Right kidney (tissue), 1 donor: ENCODE measurements around the gene RFFL.
A peak's percentile ranks its signal among the peaks of the same experiment; 100 is the strongest.
"Not testable (repeated sequence)": the region's sequence is repeated elsewhere in the genome, so short reads cannot be mapped to it uniquely, and the experiment has no call there.

ENCODE experiments used
- DNase-seq: peaks from one replicate; pipeline ENCODE4 v3.0.0-alpha.2; 2016

Gene RFFL

DNA sequence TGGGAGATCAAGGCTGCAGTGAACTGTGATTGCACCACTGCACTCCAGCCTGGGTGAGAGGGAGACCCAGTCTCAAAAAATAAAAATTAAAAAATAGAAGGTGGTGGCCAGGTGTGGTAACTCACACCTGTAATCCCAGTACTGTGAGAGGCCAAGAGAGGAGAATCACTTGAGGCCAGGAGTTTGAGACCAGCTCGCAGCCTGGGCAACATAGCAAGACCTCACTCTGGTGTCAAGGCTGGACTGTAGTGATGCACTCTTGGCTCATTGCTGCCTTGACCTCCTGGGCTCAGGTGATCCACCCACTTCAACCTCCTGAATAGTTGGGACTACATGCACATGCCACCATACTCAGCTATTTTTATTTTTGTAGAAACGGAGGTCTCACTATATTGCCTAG is 13.3 kb downstream of the RFFL start:
- DNase-seq = no peak

DNA sequence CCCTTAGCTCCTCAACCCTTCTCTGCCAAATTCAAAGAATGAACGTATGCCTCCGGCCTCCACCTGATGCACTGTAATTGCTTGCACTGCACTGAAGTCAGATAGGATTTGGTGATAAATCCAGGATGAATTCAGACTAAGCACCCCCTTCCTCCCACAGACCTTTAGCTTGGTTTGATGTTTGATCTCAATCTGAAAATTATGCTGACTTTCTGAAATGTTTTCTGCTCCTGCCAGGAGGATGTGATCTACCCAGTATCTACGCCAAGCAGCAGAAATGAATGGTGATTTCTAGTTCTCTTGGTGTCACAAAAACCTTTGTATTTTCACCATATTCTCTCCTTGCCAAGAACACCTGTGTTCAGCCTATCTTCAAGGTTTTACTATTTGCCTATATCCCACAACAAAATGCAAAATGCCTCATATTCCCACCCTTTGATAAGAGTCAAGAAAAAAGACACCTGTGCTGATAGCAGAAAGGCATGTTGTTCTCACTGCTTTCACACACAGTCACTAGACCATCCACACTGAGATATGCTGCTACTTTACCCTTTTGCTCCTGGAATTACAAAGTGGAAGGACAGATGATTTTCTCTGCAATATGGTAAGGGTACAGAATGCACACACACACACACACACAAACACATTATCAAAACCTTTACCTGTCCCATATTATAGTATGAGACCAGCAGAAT is 14.7 kb downstream of the RFFL start:
- DNase-seq = no peak

DNA sequence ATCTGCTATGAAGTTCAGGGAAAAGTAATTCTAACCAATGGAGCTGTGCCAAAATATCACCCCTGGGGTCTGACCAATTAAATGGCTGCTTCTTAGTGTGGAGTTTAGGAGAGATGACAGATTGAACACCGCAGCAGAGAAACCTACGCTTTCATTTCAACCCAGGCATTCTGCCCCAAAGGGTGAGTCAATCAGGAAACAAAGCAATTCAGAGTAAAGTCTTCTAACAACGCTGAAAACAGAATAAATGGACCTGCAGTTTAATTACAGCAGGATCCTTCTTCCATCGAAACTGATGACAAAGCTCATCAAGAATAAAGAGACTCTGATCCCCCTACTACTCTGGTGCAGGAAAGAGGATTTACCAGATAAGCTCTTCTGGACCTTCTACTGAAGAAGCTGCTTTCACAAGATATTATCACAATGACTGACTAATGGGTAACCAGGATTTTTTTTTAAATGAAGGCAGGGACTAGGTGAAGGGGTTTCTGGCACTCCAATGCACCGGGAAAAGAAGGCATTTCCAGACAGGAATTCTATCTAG is 16.7 kb downstream of the RFFL start:
- no peak for DNase-seq

DNA sequence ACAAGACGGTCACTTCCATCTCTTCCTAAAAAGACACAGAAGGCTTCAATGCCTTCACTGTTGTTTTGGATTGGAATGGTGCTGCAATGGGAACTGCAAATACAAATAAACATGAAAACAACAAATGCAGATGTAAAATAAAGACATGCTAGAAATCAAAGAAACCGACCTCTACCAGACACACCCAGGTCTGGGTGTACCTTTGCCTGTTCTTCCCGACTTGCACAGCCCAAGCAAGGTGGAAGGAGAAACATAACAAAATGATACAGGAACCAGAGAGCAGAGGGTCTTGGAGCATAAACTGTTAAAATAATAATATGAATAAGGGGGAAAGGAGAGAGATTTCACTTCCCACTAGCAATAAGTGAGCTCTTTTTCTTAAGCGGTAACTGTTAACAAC is 17.3 kb downstream of the RFFL start:
- no peak for DNase-seq

DNA sequence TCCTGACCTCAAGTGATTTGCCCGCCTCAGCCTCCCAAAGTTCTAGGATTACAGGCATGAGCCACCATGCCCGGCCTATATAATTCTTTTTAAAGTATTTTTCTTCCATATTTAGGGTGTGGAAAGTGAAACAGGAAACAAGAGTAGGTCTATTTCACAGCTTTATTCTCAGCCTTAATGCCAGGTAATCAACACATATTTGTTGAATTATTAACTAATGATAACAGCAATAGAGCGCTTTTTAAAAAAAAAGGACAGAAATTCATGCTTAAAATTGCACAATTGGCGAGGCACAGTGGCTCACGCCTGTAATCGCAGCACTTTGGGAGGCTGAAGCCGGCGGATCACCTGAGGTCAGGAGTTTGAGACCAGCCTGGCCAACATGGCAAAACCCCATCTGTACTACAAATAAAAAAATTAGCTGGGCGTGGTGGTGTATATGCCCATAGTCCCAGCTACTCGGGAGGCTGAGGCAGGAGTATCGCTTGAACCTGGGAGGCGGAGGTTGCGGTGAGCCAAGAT is 18.0 kb downstream of the RFFL start:
- not testable (repeated sequence) for DNase-seq

DNA sequence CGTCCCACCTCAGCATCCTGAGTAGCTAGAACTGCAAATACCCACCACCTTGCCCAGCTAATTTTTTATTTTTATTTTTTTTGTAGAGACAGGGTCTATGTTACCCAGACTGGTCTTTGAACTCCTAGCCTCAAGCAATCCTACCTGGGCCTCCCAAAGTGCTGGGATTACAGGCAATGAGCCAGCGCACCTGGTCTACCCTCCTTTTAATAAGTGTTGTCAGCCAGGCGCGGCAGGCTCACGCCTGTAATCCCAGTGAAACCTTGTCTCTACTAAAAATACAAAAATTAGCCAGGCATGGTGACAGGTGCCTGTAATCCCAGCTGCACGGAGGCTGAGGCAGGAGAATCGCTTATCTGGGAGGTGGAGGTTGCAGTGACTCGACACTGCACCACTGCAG is 19.3 kb downstream of the RFFL start:
- DNase-seq = no peak

DNA sequence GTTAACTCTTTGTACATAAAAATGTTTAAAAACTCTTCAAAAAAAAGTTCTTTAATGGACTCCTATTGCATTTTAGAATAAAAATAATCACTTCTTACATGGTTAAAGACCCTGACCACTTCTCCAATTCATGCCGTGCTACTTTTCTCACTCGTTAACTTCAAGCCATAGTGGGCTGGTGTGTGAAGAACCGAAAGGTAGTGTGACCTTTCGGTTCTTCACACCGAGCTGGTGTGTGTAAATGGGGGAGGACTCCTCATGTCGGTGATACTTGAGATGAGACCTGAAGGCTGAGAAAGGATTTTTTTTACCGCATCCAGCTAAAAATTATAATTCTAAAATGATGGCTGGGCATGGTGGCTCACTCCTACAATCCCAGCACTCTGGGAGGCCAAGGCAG is 22.1 kb downstream of the RFFL start:
- DNase-seq = no peak

DNA sequence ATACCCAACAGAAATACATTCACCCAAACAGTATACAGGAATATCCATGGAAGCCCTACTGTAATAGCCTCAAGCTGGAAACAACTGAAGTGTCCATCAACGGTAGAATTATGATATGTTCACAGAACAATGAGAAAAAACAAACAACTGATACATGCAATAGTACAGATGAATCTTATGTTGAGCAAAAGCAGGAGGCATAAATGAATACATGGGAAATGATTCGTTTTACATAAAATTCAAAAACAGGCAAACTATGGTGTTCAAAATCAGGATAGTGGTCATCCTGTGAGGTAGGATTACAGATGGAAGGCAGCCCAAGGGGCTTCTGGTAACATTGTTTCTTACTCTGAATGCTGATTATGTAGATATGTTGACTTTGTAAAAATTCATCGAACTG is 25.1 kb downstream of the RFFL start:
- DNase-seq = no peak

DNA sequence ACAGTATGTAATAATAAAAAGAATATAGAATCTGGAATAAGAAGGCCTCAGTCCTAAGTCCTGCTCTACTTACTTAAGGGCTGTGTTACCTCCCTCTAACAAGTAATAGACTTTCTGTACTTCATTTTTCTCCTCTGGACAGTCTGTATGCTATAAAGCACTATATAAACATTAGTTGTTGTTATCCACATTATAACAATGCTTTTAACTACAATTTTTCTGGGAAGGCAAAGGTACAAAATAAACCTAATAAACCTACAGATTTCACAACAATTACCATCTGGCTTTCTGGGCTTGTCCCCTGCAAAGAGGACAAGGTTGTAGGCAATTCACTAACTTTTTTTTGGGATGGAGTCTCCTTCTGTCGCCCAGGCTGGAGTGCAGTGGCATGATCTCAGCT is 32.7 kb downstream of the RFFL start:
- no peak for DNase-seq

DNA sequence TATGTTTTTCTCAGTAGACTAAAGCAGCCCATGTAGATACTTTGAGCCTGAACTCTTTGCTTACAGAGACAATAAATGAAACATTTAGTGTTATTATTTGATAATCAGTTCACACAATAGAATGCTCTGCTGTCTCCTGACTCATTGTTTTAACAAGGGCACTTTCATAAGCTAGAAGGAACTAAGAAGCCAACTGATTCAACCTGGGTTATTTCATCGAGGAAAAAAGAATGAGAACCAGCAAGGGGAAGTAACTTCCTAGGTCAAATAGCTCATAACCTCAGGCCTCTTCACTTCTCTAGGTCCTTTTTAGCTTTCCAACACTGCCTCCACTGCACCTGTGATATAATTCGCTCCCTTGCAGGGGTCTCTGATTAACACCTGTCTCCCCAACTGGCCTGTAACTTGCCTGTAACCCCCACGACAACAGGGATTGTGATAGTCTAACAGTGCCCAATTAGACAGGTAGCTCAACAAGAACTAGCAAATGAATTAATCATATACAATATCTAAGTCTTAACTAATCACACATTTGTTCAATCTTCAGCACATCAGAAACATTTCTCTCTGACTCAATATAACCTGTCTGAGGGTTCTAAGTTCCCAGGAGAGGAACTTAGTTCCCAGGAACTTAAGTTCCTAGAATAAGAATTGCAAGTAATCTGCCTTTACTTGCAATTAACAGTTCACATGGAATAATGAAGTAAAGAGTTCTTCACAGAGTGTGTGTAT is 34.8 kb downstream of the RFFL start:
- DNase-seq = no peak

DNA sequence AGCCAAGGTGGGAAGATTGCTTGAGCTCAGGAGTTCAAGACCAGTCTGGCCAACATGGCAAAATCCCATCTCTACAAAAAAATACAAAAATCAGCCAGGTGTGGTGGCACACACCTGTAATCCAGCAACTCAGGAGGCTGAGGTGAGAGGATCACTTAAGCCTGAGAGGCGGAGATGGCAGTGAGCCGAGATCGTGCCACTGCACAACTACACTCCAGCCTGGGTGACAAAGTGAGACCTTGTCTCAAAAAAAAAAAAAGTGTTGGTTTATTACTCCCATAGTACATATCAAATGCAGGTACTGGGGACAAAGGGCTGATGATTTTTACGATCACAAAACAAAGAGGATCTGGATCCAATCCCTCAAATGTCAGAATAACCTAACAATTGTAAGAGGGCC is 35.4 kb downstream of the RFFL start:
- DNase-seq = not testable (repeated sequence)

DNA sequence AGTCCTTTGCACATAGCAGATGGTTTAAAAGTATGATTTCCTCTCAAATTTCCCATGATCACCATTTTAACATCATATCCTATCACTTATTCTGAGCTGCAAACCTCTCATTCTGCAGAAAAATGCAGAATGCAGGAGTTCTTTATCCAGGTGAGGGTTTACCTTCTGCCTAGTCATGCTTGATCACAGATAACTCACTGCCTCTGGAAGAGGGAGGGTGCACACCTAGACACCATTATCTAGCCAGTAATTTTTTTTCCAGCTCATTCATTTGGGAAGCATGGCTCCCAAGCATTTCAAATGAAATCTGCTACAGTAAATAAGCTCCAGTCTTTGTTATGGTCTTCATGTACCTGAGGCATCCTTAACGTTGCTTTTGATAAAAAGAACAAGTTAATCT is 38.0 kb downstream of the RFFL start:
- no peak for DNase-seq

DNA sequence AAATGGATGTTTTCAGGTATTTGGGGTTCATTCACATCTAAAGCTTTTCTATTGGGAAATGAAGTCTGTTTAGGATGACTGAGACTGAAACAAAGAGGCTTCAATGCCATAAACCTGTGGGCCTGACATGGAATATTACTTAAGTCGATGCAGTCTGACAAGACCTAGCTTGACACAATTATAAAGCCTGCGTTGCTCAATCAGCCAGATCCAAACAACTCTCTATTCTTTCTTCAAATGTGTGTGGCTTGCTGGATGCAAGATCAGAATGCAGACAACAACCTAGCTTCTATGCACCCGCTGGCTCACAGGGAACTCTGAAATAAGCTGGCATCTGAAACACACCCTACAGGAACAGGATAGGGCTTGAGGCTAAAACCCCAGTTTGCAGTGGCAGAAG is 40.0 kb downstream of the RFFL start:
- DNase-seq = no peak

DNA sequence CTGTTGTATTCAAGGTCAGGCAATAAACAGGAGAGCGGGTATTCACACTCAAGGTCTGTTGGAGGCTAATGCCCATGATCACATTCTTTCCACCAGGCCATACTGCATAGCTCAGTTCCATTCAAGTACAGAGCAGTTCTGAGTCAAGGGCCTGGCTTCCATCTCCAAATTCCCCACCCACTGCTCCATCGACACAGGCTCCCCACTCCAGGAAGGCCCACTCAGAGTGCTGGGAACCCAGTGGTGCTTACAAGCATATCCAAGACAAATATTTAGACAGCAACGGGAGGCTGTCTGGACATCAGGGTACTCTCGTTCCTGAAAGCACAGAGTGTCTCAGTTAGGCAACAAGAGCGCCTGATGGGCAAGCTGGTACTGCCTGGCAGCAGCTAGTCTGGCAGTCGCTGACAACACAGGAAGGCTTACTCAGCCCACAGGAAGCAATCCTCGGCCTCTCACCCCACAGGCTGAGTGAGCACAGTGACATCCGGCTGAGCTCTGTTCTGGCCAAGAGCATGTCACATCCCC is 40.9 kb downstream of the RFFL start:
- peak; percentile 10 for DNase-seq

DNA sequence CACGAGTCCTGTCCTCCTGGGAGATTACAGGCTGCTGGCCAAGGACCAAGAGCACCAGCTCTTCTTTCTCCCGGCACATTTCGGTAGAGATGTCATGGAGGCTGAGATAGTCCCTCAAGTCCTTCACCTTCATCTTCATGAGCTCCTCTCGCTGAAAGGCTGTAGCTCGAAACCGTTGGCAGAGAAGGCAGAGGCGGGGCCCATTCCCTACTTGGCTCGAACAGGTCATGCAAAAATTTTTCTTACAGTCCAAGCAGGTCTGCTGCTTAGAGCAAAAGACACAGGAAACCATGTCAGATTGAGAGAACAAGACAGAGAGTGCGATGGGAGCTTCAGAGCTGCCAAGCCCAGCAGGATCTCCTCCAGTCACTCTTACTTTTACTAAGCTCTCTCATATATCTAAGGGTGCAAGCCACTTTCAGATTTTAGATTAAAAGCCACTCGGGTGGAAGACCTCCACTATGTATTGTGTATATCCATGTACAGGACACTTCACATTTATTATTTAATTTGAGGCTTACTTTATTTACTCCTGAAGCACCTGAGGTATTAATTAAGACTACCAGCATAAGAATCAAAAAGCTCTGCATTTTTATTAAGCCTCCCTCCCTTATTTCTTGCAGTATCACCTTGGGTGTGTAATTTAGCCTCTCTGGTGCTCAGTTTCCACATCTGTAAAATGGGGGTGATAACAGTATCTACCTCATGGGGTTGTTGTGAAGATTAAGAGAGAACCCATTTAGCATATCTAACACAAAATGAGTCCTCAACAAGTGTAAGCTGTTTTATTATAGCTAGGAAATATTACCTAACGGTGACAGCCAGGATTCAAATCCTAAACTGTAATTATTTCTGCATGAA is 41.8 kb downstream of the RFFL start:
- DNase-seq = no peak

DNA sequence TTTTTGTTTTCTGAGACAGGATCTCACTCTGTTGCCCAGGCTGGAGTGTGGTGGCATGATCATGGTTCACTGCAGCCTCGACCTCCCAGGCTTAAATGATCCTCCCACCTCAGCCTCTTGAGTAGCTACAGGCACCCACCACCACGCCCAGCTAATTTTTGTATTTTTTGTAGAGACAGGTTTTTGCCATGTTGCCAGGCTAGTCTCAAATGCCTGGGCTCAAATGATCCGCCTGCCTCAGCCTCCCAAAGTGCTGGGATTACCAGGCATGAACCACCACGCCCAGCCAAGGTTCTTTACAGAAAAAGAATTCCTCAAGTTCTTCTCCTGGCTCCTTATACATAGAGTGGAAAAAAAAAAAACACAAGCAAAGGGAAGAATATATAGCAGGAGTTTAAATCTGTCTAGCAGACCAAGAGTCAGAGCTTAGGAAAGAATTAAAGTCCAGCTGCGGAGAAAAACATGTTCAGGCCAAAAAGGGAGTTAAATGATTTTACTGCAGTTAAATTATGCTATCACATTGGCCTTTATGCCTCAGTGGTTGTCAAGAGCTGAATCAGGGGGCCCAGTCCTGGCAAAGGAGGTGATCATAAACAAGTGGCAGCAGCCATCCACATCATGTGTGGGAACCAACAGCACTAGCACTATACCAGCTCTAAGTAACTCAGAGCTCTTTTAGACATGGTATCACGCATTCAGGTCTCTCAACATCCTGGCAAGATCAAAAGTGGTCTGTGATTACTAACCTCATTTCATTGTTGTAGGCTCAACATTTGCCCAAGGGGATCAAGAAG is 43.9 kb downstream of the RFFL start:
- no peak for DNase-seq

DNA sequence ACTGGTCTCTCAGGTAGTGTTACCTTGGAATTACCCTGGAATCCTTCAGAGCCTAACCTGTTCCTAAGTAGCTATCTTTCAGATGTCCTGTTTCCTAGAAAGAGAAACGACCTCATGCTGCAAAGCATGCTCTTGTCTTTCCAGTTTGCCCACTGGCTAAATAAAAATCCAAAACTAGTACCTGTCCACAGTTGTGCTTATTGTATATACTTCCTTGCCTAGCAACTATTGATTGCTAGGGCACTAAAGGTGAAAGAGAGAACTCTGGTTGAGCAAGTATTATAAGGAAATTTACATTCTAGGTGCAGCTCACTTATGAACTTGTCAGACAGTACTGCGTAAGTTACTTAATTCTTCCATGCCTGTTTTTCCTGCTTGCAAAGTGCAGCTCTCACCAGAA is 44.7 kb downstream of the RFFL start:
- DNase-seq = no peak

DNA sequence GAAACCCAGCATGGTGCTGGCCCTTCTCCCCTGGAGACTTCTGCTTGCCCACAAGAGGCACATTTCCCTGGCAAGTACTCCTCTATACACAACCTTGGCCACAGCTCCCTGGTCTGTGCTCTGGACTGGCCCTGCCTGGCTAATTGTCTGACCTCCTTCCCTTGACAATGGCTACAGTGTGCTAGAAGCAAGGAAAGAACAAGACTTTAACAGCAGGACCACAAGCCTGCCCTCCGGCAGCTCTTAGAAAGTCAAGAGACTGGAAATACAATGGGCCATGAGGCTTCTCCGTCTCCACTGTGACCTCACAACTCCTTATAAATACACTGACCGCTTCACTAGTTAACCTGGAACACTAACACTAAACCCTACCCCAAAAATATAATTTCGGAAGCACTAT is 46.5 kb downstream of the RFFL start:
- no peak for DNase-seq

DNA sequence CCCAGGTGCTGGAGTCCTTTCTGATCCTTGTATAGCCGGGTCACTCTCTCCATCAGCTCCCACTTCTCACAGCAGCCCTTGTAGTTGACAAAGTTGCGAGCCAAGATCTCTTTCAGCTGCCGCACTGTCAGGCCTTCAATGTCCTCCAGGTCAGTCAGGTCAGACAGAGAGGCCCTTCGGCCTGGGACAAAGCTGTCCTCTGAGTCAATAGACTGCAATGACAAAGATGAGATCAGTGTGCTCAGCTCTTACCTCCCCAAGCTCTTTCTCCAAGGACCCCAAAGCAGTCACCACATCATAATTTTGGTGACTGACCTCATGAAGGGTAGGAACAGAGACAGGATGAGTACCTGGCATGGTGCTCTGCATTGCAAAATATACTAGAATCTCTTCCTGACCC is 47.1 kb downstream of the RFFL start:
- no peak for DNase-seq

DNA sequence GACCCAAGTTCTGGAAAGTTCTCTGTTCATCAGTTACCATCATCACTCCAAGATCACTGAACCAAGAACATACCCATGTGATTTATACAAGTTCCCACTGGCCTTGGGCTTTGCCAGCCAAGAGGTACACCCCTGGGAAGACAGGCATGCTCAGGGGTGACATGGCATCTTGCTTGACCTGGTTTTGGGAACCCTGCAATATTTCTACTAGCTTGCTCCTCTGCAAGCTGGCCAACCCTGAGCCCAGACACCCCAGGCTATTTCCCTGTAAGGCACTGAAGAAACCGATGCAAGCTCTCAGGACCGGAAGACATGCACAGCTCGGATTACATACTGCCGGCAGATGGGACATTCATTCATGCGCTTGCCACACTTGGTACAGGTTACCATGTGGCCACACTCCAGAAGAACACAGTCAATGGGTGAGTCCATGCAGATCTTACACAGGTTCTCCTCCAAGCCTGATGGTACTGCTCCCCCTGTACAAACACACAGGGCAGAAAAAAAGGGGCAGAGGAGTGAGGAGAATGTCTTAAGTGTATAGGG is 51.8 kb downstream of the RFFL start:
- DNase-seq = no peak

DNA sequence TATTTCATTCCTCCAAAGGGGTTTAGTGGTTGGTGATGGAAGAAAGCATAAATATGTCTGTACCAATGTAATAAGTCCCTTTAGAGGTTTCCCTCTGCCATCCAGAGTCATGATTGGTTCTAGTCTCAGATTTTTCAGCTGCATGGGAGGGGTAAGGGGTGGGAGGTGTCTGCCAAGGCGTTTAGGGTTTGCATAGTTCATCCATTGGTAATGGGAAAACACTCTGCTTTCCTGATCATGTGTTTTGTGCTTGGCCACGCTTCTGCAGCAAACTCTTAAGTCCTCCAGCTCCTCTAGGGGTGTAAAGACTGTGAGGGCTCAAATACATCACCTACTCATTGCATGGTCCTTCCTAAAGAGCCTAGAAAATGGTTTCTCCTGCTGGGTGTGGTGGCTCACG is 53.4 kb downstream of the RFFL start:
- DNase-seq = no peak
